ENCODE data around the gene ZNF850.
"Not testable (repeated sequence)": the region's sequence is repeated elsewhere in the genome, so short reads cannot be mapped to it uniquely, and the experiment has no call there.

The ZNF850 gene
- 15.9 reads per million, percentile 42 among the genes with 10 or more reads in this experiment for total RNA-seq

DNA sequence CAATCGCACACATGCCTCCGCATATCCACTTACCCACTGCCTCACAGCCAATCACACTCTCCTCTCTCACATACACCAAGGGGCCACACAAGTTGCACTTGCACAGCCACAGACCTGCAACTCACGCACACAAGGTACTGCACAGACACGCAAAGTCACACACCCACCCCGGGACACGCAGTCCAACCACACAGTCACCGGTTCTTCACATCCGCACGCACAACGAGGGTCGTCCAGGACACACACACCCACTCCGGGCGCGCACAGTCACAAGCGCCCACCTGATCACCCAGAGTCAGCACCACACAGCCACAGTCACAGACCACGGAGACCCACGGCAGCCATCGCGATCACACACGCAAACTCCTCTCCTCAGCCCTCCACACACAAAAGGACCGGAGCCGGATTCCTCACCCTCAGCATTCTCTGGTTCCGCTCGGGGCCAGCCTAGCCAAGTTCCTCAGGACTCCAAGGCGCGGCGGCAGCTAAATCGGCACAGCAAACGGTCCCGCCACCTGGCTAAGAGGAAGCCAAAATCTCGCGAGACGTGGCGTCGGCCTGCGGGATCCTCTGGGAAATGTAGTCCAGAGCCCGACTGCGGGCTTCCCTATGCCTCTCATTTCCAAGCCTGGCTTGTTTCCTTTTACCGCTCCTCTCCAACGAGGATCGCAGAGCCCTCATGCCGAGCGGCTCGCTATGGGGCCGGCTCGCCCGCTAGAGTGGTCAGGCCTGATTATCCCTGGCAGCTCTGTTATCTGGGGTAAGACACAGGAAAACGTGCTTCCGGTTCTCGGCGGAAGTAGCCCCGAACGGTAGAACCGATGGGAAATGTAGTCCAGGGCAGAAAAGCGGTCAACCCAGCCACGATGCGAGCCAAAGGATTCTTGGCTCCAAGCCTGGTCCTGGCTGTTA lies at the start of gene ZNF850:
Gene ZNF850 (minus strand): TSS at position 497 of the 912 bp plus-strand sequence. CDS start 10,201 bp downstream, outside the sequence.
- peak; percentile 98 for DNase-seq

DNA sequence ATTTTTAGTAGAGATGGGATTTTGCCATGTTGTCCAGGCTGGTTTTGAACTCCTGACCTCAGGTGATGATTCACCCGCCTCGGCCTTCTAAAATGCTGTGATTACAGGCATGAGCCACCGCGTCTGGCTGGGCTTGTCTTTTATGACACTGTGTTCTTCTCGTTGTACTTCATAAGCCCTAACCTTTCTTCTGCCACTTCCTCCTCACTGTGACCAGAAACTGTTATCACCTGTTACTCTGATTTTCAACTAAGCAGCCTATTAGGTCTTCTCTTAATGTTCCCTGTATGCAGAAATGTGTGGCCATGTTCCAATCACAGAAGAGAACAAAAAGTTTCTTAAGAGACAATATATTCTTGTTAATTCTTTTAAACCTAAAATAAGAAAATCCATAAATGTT lies 49.2 kb upstream of the ZNF850 start:
- no peak for DNase-seq

DNA sequence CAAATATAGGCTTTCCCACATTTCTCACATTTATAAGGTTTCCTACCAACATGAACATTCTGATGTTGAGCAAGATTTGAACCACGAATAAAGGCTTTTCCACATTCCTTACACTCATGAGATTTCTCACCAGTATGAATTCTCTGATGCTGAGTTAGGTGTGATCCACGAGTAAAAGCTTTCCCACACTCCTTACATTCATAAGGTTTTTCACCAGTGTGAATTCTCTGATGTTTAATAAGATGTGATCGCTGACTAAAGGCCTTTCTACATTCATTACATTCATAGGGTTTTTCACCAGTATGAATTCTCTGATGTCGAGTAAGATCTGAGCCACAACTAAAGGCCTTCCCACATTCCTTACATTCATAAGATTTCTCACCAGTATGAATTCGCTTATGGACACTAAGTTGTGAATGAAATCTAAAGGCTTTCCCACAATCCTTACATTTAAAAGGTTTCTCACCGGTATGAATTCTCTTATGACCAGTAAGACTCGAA lies 46.6 kb upstream of the ZNF850 start:
- DNase-seq, result no peak

DNA sequence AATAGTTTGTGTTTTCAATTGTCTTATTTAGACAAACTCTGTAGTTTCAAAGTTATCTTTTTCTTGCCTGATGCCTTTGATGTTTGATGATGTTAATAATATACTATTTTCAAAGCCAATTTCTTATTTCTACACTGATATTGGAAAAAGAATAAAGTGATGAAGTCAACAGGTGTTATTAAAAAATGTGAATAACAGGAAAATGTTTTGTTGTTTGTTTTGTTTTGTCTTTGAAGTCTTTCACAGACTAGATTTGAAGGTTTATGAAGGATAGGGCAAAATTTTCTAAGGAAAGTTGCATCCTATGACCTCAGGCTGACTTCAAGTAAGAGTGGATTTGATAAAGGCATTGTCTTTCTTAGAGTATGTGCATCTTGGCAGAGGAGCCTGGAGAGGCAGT lies 34.4 kb upstream of the ZNF850 start:
- DNase-seq, result no peak

DNA sequence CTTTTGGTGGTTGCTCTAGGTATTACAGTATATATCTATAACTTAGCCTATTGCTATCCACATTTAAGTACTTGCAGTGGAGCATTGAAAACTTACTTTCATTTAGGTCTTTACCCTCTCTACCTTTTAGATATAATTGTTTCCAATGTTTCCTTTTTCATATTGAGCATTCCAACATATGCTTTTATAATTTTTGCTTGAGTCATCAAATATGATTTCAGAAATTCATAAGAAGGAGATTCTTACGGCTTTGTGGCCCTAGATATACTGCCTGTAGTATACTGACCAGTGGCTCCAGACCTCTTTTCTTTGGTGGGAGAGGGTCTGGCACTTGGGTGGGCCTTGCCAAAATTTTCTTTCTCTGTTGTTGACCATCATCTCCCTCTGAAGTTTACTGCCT lies 32.8 kb upstream of the ZNF850 start:
- no peak for DNase-seq

DNA sequence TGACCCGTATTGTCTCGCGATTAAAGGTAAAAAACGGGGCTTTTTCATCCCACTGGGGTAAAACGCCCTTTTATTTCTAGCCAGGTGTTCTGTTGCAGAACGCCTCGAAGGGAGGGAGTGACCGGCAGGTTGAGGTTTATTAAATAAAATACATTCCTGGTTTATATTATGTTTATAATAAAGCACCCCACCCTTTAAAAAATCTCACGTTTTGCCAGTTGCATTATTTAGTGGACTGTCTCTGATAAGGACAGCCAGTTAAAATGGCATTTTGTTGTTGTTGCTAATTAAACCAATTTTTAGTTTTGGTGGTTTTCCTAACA lies 25.1 kb upstream of the ZNF850 start:
- DNase-seq, result no peak

DNA sequence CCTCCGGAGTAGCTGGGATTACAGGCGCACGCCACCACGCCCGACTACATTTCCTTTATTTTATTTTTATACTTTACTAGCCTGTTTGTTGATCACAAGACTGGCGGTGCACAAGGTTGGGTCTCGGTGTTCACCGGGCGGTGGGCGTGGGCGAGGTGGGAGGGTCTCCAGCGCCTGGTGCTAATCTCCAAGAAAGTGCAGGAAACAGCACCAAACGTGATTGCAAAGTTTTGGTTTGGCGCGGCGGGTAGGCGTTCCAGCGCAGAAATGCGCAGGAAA lies 24.0 kb upstream of the ZNF850 start:
- no peak for DNase-seq

DNA sequence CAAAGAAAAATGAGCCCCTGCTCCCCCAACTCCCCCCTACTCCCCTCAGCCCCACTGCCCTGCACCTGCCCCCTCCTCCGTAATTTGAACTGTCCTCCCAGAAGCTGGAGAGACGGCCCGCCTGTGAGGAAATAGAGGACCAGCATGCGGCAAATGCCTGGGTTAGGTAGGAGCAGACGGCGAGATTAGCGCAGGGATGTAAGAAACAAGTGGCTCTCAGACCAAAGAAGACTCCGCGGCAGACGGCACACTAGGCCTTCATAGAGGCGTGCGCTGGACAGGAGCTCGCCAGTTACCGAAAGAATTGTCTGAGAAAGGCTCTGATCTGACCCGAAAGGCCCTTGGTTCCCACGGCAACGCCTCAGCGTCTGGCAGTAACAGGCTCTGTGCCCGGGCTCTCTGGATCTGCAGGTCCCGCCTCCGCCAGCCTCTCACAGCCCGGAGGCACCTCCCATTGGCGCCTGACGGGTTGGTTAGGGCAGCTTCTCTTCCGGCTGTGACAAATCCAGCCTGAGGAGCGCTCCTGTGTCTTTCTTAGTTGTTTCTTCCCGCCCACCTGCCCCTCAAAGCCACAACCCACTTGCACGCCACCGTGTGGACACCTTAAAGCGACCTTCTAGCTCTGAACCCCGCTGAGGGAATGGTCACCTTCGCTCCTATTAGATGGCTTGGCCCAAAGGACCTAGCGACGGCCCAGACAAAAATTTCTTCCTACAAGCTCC lies 19.0 kb upstream of the ZNF850 start:
- DNase-seq, result not testable (repeated sequence)

DNA sequence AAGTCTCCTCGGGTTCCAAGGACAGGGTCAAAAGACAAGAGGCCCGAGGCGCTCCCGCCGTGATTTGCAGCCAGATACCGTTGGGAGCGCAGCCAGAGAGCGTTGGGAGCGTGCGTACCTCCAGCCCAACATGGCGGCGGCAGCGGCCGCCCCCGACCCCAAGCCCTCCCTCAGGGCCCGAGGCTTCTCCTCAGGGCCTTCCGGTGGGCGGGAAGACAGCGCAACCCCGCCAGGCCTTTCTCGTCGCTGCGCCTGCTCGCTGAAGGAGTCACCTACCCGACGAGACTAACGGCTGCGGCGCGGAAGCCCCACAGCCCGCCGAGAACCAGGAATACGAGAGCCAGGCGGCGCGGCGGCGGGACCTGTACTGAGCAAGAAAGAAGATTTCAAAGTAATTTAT lies 3.2 kb upstream of the ZNF850 start:
- DNase-seq, result no peak

DNA sequence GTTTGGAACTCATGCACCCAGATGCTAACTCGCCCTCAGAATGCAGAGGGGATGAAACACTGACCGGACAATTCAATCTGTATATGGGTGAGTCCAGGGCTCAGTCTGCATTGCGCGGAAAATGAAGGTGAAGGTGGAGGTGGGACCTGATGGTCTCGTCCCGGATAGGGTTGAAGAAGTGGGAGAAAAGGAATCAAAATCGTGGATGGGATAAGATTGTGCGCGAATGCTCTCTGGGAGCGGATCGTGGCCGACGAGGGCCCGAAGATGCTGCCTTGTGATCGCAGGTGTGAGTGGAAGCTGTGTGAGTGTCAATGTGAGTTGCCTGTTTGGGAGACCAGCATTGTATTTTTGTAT lies 594 bp upstream of the ZNF850 start:
- DNase-seq, result no peak

DNA sequence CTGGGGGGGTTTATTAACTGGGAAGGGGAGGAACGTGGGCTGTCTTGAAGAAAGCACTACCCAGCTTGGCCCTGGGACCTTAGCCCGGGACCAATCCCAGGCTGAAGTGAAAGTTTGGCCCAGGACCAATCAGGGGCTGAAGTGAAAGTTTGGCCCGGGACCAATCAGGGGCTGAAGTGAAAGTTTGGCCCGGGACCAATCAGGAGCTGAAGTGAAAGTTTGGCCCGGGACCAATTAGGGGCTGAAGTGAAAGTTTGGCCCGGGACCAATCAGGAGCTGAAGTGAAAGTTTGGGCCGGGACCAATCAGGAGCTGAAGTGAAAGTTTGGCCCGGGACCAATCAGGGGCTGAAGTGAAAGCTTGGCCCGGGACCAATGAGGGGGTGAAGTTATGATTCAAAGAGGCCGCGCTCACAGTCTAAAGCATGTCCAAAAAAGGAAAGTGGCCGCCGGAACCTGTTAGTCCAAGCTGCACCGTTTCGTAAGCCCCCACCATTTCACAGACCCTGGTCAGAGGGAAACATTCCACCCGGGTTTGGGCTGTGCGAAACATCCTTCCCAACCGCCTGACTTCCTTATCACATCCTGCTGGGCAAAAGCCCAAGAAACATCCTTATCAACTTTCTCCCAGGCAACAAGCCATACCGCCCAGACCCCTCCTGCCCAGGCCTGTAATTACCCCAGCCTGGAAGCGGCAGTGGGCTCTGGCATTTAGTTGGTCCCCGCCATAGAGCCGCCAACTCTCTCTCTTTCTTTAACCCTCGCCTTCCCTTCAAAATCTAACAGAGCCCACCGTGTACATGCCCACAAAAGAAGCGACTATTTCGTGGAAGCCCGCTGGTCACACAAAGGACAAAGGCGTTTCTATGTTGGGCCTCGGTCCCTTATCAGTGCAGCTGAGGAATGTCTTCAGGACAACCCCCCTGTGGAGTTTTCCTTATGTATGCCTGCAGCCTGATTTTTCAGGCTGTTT lies 1.1 kb downstream of the ZNF850 start:
- DNase-seq, result no peak

DNA sequence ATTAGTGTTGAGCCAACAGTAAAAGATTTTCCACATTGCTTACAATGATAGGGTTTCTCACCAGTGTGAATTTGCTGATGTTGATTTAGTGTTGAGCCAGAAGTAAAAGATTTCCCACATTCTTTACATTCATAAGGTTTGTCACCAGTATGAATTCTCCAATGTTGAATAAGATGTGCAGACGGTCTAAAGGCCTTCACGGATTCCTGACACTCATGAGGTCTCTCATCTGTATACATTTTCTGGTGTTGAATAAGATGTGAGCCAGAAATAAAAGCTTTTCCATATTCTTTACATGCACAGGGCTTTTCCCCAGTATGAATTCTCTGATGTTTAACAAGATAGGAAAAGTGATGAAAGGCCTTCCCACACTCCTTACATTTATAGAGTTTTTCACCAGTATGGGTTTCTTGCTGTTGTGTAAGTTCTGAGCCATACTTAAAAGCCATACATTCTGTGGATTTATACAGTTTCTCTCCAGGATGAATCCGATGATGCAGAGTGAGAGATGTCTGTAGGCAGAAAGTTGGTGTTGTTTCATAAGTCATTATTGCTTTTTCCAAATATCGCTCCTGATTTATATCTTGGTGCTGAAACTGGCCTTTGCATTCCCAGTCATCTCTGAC lies 22.4 kb downstream of the ZNF850 start:
- DNase-seq, result no peak

DNA sequence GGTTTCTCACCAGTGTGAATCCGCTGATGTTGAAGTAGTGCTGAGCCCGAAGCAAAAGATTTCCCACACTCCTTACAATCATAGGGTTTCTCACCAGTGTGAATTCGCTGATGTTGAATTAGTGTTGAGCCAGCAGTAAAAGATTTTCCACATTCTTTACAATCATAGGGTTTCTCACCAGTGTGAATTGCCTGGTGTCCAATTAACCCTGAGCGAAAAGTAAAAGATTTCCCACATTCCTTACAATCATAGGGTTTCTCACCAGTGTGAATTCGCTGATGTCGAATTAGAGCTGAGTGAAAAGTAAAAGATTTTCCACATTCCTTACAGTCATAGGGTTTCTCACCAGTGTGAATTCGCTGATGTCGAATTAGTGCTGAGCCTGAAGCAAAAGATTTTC lies 23.0 kb downstream of the ZNF850 start:
- not testable (repeated sequence) for DNase-seq

DNA sequence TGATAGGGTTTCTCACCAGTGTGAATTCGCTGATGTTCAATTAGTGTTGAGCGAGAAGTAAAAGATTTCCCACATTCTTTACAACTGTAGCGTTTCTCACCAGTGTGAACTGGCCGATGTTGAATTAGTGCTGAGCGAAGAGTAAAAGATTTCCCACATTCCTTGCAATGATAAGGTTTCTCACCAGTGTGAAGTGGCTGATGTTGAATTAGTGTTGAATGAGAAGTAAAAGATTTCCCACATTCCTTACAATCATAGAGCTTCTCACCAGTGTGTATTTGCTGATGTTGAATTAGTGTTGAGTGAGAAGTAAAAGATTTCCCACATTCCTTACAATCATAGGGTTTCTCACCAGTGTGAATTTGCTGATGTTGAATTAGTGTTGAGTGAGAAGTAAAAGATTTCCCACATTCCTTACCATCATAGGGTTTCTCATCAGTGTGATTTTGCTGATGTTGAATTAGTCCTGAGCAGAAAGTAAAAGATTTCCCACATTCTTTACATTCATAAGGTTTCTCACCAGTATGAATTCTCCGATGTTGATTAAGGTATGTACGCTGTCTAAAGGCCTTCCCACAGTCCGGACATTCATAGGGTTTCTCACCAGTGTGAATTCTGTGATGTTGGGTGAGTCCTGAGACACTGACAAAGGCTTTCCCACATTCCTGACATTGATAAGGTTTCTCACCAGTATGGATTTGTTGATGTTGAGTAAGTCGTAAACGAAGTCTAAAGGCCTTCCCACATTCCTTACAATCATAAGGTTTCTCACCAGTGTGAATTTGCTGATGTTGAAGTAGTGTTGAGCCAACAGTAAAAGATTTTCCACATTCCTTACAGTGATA lies 24.0 kb downstream of the ZNF850 start:
- no peak for DNase-seq

DNA sequence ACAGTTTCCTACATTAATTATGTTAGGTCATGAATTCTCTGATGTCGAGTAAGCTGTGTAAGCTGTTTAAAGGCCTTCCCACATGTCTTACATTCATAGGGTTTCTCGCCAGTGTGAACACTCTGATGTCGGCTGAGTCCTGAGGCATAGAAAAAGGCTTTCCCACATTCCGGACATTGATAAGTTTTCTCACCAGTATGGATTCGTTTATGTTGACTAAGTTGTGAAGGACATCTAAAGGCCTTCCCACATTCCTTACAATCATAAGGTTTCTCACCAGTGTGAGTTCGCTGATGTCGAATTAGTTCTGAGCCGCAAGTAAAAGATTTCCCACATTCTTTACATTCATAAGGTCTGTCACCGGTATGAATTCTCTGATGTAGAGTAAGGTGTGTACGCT lies 24.9 kb downstream of the ZNF850 start:
- no peak for DNase-seq

DNA sequence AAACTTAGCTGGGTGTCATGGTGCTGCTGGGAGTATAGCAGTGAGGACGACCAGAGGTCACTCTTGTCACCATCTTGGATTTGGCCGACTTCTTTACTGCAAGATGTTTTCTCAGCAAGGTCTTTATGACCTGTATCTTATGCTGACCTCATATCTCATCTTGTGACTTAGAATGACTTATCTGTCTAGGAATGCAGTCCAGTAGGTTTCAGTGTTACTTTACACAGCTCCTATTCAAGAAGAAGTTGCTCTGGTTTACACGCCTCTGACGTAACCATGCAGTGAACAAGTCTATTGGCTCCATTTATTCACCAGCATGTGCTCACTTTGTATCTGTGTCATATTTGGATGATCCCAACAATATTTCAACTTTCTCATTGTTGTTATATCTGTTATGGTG lies 26.7 kb downstream of the ZNF850 start:
- no peak for DNase-seq

DNA sequence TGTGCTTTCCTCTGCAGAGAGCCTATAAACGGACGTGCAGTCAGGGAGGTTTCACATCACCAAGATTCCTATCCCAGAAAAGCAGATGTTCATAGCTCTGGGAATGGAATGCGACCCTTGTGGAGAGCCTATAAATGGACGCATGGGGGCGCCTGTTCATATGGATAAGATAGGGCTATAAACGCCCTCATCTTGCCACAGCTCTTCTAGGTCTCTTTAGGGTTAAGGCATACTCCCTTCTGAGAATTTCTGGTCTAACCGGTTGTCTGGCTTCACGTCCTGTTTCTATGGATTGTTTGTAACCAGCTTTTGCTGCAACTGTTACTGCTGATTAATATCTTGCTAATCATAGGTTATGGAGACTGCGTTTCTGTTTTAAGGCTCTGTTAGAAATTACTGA lies 36.4 kb downstream of the ZNF850 start:
- not testable (repeated sequence) for DNase-seq

DNA sequence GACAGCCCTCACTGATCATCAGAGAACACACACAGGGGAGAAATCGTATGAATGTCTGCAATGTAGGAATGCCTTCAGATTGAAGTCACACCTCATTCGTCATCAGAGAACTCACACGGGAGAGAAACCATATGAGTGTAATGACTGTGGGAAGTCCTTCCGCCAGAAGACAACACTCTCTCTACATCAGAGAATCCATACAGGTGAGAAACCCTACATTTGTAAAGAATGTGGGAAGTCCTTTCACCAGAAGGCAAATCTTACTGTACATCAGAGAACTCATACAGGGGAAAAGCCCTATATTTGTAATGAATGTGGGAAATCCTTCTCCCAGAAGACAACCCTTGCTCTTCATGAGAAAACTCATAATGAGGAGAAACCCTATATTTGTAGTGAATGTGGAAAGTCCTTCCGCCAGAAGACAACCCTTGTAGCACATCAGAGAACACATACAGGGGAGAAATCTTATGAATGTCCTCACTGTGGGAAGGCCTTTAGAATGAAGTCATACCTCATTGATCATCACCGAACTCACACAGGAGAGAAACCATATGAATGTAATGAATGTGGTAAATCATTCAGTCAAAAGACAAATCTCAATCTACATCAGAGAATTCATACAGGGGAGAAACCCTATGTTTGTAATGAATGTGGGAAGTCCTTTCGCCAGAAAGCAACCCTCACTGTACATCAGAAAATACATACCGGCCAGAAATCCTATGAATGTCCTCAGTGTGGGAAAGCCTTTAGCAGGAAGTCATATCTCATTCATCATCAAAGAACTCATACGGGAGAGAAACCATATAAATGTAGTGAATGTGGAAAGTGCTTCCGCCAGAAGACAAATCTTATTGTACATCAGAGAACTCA lies 52.7 kb downstream of the ZNF850 start:
- no peak for DNase-seq

DNA sequence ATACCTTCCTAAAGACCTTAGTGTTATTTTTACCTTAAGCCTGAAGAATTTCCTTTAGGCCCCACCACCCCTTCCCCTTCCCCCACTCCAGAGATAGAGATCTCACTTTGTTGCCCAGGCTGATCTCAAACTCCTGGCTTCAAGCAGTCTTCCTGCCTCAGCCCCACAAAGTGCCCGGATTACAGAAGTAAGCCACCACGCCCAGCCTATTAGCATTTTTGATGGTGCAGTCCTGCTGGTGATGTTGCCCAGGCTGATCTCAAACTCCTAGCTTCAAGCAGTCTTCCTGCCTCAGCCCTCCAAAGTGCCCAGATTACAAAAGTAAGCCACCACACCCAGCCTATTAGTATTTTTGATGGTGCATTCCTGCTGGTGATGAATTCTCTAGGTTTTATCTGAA lies 63.2 kb downstream of the ZNF850 start:
- DNase-seq, result no peak

DNA sequence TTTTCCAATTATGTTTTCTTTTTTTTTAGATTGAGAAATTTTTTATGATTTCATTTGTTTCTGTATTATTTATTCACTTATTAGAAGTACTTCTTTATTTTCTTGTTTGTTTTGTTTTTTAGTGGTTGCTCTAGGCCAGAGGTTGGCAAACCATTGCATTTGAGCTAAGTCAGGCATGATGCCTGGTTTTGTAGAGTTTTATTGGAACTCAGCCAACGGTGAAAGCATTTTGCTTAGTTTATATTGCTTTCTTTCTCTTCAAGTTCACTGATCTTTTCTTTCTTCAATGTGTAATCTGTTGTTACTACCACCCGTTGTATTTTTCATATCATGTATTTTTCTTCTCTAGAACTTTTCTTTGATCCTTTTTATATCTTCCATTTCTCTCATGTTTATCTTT lies 65.5 kb downstream of the ZNF850 start:
- DNase-seq, result no peak

DNA sequence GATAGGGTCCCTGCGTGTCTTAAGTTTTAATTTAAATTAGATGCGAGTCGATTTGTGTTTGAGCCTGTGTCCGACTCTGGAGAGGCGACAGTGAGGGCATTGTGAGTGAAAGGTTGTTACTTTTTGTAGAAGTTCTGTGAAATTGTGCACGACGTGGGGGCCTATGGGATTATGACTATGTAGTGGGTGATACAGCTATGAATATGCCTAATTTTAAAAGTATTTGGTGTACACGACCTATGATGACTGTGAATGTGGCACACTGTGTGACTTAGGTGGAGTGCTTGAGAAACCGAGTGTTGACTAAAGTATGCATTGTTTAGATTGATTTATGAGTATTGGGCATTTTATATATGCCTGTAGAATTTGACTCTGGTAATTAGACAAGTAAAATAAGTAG lies 84.5 kb downstream of the ZNF850 start:
- no peak for DNase-seq

All from effector CD4-positive, alpha-beta T cell (primary cell).